Measurements from ENCODE around the gene UTY.
A peak's percentile ranks its signal among the peaks of the same experiment; 100 is the strongest.

Gene UTY

GRCh38 chrY:13479828-13480227 lies at the start of gene UTY:
Gene UTY, minus strand, starts transcription at chrY:13480033. Its CDS starts 368 bp downstream, at chrY:13479665.
- peak in 1 of 2 donors; percentile 57 for DNase-seq (ENCODE audit: low read depth in 2 of 2)

- no peak for DNase-seq (ENCODE audit: low read depth in 2 of 2)
These were observed 40.6 kb upstream of the UTY start for GRCh38 chrY:13520474-13520873.

- no peak for DNase-seq (ENCODE audit: low read depth in 2 of 2)
These were observed 21.4 kb upstream of the UTY start for GRCh38 chrY:13501215-13501614.

- DNase-seq (ENCODE audit: low read depth in 2 of 2): no peak
These were observed 13.9 kb upstream of the UTY start for GRCh38 chrY:13493737-13494136.

GRCh38 chrY:13492408-13492807 lies 12.6 kb upstream of the UTY start:
- no peak for DNase-seq (ENCODE audit: low read depth in 2 of 2)

- no peak for DNase-seq (ENCODE audit: low read depth in 2 of 2)
These were observed 8.9 kb upstream of the UTY start for GRCh38 chrY:13488738-13489137.

- DNase-seq (ENCODE audit: low read depth in 2 of 2): peak in 1 of 2 donors; percentile 10
These were observed 617 bp downstream of the UTY start for GRCh38 chrY:13479121-13479711.

- no peak for DNase-seq (ENCODE audit: low read depth in 2 of 2)
These were observed 1.6 kb downstream of the UTY start for GRCh38 chrY:13478126-13478785.

- no peak for DNase-seq (ENCODE audit: low read depth in 2 of 2)
These were observed 4.8 kb downstream of the UTY start for GRCh38 chrY:13474997-13475396.

- DNase-seq (ENCODE audit: low read depth in 2 of 2): no peak
These were observed 28.3 kb downstream of the UTY start for GRCh38 chrY:13451572-13451971.

- no peak for DNase-seq (ENCODE audit: low read depth in 2 of 2)
These were observed 29.2 kb downstream of the UTY start for GRCh38 chrY:13450596-13451130.

- DNase-seq (ENCODE audit: low read depth in 2 of 2): no peak
These were observed 34.3 kb downstream of the UTY start for GRCh38 chrY:13445566-13445965.

- DNase-seq (ENCODE audit: low read depth in 2 of 2): no peak
These were observed 36.7 kb downstream of the UTY start for GRCh38 chrY:13443146-13443545.

- no peak for DNase-seq (ENCODE audit: low read depth in 2 of 2)
These were observed 39.0 kb downstream of the UTY start for GRCh38 chrY:13440811-13441210.

- DNase-seq (ENCODE audit: low read depth in 2 of 2): peak in 1 of 2 donors; percentile 38
These were observed 43.6 kb downstream of the UTY start for GRCh38 chrY:13435968-13436937.

- no peak for DNase-seq (ENCODE audit: low read depth in 2 of 2)
These were observed 44.4 kb downstream of the UTY start for GRCh38 chrY:13435206-13435967.

- DNase-seq (ENCODE audit: low read depth in 2 of 2): no peak
These were observed 47.4 kb downstream of the UTY start for GRCh38 chrY:13432293-13433025.

GRCh38 chrY:13429551-13429950 lies 50.3 kb downstream of the UTY start:
- DNase-seq (ENCODE audit: low read depth in 2 of 2): no peak

- no peak for DNase-seq (ENCODE audit: low read depth in 2 of 2)
These were observed 56.5 kb downstream of the UTY start for GRCh38 chrY:13423281-13423732.

- no peak for DNase-seq (ENCODE audit: low read depth in 2 of 2)
These were observed 62.8 kb downstream of the UTY start for GRCh38 chrY:13416869-13417661.
